ENCODE results near the gene VPS33B. TPM values are rescaled to one million over a fixed set of nuclear protein-coding genes. Genes with fewer than 3 reads are reported as not detected.
A peak's percentile ranks its signal among the peaks of the same experiment; 100 is the strongest.

VPS33B gene
- total and polyA plus RNA-seq, 2 experiments from 2014 or later: 8.8 to 15.2 TPM

DNA sequence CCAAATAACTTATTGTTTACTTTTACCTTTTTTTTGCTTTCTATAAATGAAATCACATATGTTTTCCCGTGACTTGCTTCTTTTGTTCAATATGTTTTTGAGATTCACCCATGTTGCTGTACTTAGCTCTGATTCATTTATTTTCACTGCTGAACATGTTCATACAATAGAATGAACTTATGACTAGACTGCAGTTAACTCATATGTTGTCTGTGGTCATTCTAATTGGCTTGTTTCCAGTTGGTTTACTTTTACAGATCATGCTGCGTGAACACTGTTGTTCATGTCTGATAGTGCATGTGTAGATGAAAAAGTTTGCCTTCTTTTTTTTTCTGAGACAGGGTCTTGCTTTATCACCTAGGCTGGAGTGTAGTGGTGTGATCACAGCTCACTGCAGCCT is 46.0 kb upstream of the VPS33B start:
- no peak for DNase-seq (ENCODE audit: low spot score)
- ATAC-seq: no peak
- no peak overlapping the region for H3K4me3 Mint-ChIP-seq
- H3K4me2 ChIP-seq: no peak overlapping the region
- H3K36me3 Mint-ChIP-seq (ENCODE audit: low read depth): no peaks in the 10 kb centered on the region
- H3K79me2 ChIP-seq (replicated peaks; ENCODE audit: insufficient read depth): no peaks in the 10 kb centered on the region
- no peaks in the 10 kb centered on the region for H3F3A ChIP-seq (replicated peaks; ENCODE audit: low read depth)
- 0 out of 2 replicates have a peak overlapping the region, but pooled peaks have one; percentile 9 for H2AFZ ChIP-seq
- peaks cover 8% of the 10 kb centered on the region; the same call in 1 of the 3 replicates for H3K4me1 Mint-ChIP-seq
- H3K4me1 ChIP-seq (ENCODE audit: insufficient read depth): no peaks in the 10 kb centered on the region; the same call in 1 of the 2 replicates
- no peaks in the 10 kb centered on the region for H3K9me2 ChIP-seq (ENCODE audit: insufficient read depth)
- no peak overlapping the region for H3K27ac Mint-ChIP-seq
- peaks cover 10% of the 10 kb centered on the region for H3K9me3 Mint-ChIP-seq
- H3K27me3 ChIP-seq (ENCODE audit: insufficient read depth): no peaks in the 10 kb centered on the region
- H3K27me3 Mint-ChIP-seq (ENCODE audit: insufficient read depth, low read depth, poor library complexity): no peaks in the 10 kb centered on the region
- no peak overlapping the region for H3K27ac ChIP-seq (ENCODE audit: low read depth)
- no peak overlapping the region for H3K4me3 ChIP-seq
- no peaks in the 10 kb centered on the region for H3K36me3 ChIP-seq (ENCODE audit: insufficient read depth)
- TF ChIP-seq STAT1 (IDR thresholded peaks at IDR 0.05; ENCODE audit: unreplicated experiment) (no peak), POLR2AphosphoS5 (IDR thresholded peaks at IDR 0.05; ENCODE audit: low read depth) (no peak)
- no peaks in the 10 kb centered on the region for H4K20me1 ChIP-seq (replicated peaks; ENCODE audit: insufficient read depth)

DNA sequence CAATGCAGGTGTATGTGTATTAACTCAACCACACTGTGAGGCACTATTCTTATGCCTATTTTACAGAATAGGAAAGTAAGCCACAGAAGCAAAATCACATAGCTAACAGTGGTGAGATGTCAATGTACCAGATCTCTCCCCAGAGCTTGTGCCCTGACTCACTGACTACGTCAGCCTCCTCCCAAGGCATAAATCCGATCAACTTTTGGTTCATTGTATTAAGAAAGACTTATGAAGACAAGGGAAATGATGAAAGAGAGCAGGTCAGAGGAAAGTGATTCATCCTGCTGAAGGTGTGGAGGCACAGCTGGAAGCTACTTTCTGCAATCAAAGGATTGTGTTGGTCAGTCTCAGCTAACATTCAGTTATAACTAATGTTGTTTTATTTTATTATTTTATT is 44.6 kb upstream of the VPS33B start:
- no peak for TF ChIP-seq ZNF114 (CRISPR knock-in tag; IDR thresholded peaks at IDR 0.05)
- TF ChIP-seq, protein P1, sequence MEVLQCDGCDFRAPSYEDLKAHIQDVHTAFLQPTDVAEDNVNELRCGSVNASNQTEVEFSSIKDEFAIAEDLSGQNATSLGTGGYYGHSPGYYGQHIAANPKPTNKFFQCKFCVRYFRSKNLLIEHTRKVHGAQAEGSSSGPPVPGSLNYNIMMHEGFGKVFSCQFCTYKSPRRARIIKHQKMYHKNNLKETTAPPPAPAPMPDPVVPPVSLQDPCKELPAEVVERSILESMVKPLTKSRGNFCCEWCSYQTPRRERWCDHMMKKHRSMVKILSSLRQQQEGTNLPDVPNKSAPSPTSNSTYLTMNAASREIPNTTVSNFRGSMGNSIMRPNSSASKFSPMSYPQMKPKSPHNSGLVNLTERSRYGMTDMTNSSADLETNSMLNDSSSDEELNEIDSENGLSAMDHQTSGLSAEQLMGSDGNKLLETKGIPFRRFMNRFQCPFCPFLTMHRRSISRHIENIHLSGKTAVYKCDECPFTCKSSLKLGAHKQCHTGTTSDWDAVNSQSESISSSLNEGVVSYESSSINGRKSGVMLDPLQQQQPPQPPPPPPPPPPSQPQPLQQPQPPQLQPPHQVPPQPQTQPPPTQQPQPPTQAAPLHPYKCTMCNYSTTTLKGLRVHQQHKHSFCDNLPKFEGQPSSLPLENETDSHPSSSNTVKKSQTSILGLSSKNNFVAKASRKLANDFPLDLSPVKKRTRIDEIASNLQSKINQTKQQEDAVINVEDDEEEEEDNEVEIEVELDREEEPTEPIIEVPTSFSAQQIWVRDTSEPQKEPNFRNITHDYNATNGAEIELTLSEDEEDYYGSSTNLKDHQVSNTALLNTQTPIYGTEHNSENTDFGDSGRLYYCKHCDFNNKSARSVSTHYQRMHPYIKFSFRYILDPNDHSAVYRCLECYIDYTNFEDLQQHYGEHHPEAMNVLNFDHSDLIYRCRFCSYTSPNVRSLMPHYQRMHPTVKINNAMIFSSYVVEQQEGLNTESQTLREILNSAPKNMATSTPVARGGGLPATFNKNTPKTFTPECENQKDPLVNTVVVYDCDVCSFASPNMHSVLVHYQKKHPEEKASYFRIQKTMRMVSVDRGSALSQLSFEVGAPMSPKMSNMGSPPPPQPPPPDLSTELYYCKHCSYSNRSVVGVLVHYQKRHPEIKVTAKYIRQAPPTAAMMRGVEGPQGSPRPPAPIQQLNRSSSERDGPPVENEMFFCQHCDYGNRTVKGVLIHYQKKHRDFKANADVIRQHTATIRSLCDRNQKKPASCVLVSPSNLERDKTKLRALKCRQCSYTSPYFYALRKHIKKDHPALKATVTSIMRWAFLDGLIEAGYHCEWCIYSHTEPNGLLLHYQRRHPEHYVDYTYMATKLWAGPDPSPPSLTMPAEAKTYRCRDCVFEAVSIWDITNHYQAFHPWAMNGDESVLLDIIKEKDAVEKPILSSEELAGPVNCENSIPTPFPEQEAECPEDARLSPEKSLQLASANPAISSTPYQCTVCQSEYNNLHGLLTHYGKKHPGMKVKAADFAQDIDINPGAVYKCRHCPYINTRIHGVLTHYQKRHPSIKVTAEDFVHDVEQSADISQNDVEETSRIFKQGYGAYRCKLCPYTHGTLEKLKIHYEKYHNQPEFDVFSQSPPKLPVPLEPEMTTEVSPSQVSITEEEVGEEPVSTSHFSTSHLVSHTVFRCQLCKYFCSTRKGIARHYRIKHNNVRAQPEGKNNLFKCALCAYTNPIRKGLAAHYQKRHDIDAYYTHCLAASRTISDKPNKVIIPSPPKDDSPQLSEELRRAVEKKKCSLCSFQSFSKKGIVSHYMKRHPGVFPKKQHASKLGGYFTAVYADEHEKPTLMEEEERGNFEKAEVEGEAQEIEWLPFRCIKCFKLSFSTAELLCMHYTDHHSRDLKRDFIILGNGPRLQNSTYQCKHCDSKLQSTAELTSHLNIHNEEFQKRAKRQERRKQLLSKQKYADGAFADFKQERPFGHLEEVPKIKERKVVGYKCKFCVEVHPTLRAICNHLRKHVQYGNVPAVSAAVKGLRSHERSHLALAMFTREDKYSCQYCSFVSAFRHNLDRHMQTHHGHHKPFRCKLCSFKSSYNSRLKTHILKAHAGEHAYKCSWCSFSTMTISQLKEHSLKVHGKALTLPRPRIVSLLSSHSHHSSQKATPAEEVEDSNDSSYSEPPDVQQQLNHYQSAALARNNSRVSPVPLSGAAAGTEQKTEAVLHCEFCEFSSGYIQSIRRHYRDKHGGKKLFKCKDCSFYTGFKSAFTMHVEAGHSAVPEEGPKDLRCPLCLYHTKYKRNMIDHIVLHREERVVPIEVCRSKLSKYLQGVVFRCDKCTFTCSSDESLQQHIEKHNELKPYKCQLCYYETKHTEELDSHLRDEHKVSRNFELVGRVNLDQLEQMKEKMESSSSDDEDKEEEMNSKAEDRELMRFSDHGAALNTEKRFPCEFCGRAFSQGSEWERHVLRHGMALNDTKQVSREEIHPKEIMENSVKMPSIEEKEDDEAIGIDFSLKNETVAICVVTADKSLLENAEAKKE (CRISPR knock-in tag; IDR thresholded peaks at IDR 0.05): no peak
- TF ChIP-seq EZH2phosphoT487 (IDR thresholded peaks at IDR 0.05; ENCODE audit: unreplicated experiment): no peak
- H4K20me1 ChIP-seq (replicated peaks; ENCODE audit: insufficient read depth): no peaks in the 10 kb centered on the region
- no peaks in the 10 kb centered on the region for H3K27me3 ChIP-seq (ENCODE audit: insufficient read depth)
- H3K4me2 ChIP-seq: no peak overlapping the region
- H3K27ac Mint-ChIP-seq: no peak overlapping the region
- no peaks in the 10 kb centered on the region for H3K36me3 ChIP-seq (ENCODE audit: insufficient read depth)
- no peaks in the 10 kb centered on the region for H3K9me2 ChIP-seq (ENCODE audit: insufficient read depth)
- H3K79me2 ChIP-seq (replicated peaks; ENCODE audit: insufficient read depth): no peaks in the 10 kb centered on the region
- no peak overlapping the region for H3K4me3 ChIP-seq
- peaks cover 10% of the 10 kb centered on the region for H3K9me3 Mint-ChIP-seq
- H3K27ac ChIP-seq (ENCODE audit: low read depth): no peak overlapping the region
- no peaks in the 10 kb centered on the region; the same call in 1 of the 2 replicates for H3K4me1 ChIP-seq (ENCODE audit: insufficient read depth)
- H3K4me3 Mint-ChIP-seq: no peak overlapping the region
- DNase-seq (ENCODE audit: low spot score) (no peak), ATAC-seq (no peak)
- peaks cover 8% of the 10 kb centered on the region; the same call in 1 of the 3 replicates for H3K4me1 Mint-ChIP-seq
- no peaks in the 10 kb centered on the region for H3K36me3 Mint-ChIP-seq (ENCODE audit: low read depth)
- H2AFZ ChIP-seq: no peak overlapping the region
- no peaks in the 10 kb centered on the region for H3F3A ChIP-seq (replicated peaks; ENCODE audit: low read depth)
- H3K27me3 Mint-ChIP-seq (ENCODE audit: insufficient read depth, low read depth, poor library complexity): peaks cover 2% of the 10 kb centered on the region

Data from GM23338 (cell line).